NCI-H187 treated with DMSO at 0.1 percent for 48 hours (cell line): ENCODE results near the gene SERPINA5.
"Not testable (repeated sequence)": the region's sequence is repeated elsewhere in the genome, so short reads cannot be mapped to it uniquely, and the experiment has no call there.

Experiments
- DNase-seq: peaks from one replicate; lab custom pipeline; 2025; lab: John Stamatoyannopoulos, UW

SERPINA5 gene

DNA sequence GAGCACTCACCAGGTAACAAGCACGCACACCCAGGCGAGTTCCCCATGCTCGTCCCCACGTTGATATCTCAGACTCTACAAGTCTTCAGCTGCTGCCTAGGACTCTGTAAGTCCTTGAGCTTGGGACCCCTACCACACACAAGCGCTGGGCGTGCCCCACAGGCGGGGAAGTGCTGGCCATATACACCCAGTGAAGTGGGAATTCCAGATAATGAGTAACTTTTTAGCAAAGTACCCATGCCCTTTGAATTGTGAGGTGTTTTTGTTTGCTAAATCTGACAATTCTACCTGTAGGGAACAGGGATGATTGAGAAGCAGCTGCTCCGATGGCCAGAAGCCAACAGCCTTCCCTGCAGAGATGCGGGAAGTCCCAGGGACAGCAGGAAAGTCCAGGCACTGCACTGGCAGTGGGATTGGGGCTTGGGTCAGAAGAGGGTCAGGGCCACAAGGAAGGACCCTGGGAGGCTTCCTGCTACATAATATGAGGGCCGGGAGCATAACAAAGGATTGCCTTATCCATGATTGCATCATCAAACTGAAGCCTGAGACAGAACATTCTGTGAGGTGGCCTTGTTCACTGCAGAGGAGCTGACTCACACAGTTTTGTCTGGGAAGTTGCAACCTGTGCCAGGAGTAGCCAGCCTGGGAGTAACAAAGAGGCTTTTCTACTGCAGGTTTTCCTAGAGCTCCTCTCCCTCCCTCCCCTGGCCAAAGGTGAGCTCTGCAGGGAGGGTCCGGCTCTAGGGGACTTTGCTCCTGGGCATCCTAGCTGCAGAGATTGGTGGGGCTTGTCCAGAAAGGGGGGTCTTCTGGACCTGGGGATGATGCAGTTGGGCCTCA is 17.8 kb downstream of the SERPINA5 start:
- DNase-seq = no peak

DNA sequence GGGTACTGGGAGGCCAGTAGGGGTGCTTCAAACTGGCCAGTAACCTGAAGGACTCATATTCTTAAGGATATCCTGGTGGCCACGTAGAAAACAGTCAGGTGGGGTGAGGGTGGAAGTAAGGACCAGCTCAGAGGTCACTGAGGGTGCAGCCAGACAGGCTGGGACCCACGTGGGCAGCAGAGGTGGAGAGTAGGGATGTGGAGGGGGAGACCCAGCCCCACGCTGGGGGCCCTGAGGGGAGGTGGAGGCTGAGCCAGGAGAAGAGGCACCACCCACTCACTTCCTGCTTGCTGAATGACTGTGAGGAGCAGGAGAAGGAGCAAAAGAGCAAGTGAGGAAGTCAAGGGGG is 18.4 kb downstream of the SERPINA5 start:
- DNase-seq = no peak

DNA sequence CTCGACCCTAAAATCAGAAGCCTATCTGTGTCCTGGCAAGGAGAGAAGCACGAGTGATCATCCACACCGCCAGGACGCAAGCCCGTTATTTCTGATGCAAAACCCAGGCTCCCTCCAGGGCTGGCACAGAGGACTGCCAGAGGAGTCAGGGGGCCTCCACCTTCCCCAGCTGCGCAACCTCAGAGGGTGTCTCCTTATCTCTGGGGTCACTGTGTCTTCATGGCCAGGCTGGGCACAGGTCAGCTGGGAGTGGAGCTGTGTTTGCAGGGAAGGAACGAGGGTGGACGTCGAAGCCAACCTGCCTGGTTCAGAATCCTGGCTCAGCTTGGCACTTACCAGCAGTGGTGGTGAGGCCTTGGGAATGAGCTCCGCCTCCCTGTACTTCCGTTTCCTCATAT is 18.9 kb downstream of the SERPINA5 start:
- no peak for DNase-seq

DNA sequence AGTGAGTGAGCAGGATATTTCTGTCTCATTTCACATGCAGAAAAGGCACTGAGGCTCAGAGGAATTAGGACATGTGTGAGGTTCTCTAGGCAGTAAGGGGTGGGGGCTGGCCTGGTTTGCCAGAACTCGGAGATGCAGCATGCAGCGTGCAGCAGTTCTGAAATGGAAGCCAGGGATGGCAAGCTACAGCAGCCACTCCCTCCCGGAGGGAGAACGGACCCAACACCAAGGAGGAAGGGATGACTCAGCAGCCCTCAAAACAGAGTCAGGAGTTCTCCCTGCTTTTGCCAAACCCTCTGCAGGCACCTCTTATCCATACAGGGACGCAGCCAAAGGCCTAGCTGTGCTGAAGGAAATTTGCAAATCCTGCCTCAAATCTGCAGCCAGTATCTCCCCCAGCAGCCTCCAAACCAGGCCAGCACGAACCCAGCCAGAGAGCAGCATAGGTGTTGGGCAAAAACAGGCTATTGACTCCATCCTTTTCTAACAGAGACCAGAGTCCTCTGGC is 20.7 kb downstream of the SERPINA5 start:
- no peak for DNase-seq

DNA sequence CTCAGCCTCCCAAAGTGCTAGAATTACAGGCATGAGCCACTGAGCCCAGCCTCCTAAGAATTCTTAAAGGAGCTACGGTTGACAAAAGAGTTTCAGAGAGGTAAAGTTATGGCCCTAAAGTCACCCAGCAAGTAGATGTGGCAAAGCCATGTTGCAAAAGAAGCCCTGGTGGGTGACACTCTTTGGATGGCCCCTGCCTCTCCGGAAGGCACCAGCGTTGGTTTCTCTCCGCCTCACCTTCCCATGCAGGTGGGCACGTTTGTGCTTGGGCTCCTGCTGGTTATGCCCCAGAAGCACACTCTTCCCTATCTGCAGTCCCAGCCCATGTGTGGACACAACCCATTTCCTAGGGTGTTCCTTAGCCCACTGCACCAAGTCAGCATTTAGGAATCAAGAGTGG is 21.5 kb downstream of the SERPINA5 start:
- DNase-seq = no peak

DNA sequence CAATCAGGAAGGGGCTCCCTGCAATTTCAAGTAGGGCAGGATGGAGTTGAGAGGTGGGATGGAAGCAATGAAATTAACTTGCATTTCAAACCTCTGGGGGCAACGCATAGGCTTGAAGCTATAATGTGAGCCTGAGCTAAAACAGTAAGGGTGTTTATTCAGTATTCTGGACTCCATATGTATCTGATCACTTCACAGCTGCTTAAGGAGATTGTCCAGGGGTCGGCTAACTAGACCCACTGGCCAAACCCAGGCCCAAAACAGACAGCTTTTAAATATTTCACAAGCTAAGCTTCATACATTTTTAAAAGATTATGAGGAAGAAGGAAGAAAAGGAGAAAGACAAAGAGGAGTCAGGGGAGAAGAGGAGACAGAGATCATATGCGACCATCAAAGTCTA is 24.1 kb downstream of the SERPINA5 start:
- DNase-seq = no peak

DNA sequence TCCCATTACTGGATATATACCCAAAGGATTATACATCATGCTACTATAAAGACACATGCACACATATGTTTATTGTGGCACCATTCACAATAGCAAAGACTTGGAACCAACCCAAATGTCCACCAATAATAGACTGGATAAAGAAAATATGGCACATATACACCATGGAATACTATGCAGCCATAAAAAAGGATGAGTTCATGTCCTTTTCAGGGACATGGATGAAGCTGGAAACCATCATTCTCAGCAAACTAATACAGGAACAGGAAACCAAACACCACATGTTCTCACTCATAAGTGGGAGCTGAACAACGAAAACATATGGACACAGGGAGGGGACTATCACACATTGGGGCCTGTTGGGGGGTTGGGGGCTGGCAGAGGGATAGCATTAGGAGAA is 27.7 kb downstream of the SERPINA5 start:
- not testable (repeated sequence) for DNase-seq

DNA sequence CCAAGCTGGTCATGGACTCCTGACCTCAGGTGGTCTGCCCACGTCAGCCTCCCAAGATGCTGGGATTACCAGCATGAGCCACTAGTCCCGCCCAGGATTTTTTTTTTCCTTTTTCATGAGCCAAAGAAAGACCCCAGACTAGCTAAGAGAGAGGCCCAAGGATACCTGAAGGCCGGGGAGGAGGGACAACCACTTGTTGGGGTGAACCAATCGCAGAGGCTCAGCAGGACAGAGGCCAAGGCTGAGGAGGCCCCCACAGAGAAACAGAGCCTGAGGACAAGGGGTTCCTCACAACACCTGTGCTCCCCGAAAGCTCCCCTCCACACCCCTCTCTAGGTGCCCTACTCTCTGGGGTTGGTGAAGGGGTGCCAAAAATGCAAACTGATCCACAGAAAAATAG is 30.0 kb downstream of the SERPINA5 start:
- DNase-seq = no peak

DNA sequence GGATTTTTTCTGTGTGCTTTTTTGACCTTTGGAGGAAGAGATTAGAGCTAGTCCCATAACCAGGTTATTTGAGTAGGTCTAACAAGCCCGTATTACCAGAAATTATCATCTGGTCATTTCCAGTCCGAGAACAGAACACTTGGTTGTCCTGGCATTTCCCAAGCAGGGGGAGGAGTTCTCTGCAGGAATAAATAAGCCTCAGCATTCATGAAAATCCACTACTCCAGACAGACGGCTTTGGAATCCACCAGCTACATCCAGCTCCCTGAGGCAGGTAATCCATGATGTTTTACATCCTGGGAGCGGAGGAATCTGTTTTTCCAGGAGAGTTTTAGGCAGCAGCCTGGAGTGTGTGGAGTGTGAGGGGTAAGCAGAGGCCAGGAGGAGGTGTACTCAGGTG is 30.9 kb downstream of the SERPINA5 start, which contains the start of gene SERPINA3:
TSS of gene SERPINA3 (plus strand) at position 218 of the 400 bp plus-strand sequence. CDS start 2,051 bp downstream, outside the sequence.
- DNase-seq = no peak

DNA sequence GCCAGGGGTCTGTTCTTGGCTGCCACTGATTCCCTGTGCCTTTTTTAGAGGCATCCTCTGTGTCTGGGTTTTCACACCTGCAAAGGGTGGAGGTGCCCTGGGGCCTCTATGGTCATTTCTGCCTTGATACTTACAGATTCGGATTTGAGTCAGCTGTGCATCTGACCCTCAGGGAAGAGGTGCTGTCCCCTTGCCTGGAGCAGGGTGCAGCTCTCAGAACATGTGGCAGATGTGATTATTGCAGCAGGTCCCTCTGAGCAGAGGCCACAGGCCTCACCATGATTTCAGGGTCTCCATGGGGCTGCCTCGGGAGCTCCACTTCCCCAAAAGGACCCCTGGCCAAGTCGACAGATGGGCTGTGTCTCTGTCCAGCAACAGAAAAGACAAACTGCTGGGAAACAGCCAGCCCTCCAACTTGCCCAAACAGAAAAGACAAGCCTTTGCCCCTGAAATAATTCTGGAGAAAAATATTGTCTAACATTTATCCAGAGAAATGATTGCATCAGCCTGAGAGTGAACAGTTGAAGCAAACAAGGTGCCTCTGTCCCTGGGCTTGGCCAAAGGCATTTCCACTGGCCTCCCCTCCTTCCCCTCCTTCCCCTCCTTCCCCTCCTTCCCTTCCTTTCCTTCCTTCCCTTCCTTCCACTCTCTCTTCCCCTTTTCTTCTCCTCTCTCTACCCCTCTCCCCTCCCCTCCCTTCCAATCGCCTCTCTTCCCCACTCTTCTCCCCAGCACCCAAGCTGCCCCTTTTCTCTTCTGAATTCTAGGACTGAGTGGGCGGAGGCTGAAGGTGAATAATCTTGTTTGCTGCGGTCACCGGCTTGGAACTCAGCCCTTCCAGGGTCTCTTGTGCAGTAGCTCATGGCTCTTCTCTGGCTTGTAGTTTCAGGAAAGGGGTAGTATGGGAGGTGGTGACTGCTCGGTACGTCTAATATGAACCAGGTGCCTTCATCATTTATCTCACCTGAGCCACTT is 31.6 kb downstream of the SERPINA5 start:
- no peak for DNase-seq

DNA sequence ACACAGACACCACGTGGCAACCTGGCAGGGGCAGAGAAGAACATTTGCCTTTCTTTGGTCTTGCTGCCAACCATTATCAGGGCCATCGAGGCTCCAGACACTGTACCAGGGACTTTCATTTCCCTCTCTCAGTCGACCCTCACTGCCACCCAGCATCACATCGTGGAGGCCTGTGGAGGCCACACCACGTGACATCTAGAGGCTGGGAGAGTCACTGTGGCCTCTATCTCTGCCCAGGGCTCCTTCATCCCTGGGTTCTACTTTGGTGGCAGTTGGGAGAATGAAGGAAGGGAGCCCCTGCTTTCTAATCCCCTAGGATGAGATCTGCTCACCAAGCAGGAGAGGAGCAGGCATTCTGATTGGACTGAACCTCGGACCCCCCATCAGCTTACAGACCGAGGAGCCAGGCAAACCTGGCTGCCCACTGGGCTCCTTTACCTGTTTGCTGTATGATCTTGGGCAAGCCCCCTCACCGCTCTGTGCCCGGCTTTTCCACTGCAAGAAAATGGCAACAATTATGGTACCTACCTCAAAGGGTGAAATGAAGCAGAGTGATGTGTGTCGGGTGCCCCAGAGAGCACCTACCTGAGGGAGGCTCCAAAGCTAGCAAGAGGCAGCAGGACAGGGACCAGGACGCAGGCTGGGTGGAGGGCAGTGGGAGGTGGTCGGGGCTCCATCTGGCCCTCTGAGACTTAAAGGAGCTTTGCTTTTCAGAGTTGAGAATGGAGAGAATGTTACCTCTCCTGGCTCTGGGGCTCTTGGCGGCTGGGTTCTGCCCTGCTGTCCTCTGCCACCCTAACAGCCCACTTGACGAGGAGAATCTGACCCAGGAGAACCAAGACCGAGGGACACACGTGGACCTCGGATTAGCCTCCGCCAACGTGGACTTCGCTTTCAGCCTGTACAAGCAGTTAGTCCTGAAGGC is 32.8 kb downstream of the SERPINA5 start:
- no peak for DNase-seq

DNA sequence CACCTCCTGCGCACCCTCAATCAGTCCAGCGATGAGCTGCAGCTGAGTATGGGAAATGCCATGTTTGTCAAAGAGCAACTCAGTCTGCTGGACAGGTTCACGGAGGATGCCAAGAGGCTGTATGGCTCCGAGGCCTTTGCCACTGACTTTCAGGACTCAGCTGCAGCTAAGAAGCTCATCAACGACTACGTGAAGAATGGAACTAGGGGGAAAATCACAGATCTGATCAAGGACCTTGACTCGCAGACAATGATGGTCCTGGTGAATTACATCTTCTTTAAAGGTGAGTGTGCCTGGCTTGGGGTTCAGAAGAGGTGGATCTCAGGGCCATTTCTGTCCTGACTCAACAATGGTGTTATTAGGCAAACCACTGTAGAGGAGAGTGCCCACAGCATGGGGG is 33.6 kb downstream of the SERPINA5 start:
- DNase-seq = no peak

DNA sequence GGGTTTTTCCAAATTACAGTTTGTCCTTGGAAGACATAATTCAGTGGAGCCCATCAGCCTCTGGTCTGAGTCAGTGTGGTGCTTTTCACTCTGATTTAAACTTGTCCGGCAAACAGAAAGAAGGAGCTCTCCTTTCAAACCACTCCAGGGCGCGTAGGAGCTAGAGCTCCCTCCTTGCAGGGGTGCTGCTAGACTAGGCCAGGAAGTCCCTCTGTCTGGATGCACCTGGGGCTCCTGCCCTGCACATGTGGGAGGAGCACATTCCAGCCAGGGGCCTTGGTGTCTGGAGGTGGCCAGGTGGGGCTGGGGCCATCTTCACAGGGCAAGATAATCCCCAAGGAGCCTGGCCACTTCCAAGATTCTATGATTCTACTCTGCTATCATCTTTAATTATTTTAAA is 34.0 kb downstream of the SERPINA5 start:
- no peak for DNase-seq

DNA sequence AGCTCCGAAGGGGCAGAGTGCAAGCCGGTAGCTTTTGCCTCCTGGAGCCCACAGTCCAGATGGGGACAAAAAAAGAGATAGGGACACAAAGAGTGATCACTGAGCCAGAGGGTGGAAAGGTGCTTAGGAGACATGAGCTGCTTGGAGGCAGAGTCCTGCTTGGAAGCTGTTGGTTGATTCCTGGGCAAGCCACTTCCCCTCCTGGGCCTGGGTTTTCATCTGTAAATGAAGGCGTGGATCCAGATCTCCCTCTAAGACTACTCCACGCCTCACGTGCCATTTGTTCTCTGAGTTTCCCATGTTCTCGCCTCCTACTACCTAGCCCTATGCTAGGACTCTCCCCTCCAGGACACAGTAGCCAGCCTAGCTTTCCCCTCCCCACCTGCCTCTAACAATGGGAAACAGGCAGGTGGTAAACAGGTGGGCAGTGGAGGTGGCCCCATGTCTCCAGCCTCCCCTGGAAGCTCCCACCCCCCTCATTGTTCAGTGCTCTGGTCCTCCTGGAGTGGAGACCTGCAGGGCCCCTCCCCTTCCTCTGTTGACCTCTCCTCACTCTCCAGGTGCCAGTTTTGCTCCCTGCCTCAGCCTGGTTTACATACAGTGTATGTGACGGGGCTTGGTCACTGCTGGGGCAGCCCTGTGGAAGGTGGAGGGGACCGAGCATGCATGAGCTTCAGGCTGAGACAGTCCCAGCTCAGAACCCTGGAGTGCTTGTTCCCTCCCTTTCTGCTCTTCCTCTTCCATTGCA is 34.8 kb downstream of the SERPINA5 start:
- DNase-seq = no peak

DNA sequence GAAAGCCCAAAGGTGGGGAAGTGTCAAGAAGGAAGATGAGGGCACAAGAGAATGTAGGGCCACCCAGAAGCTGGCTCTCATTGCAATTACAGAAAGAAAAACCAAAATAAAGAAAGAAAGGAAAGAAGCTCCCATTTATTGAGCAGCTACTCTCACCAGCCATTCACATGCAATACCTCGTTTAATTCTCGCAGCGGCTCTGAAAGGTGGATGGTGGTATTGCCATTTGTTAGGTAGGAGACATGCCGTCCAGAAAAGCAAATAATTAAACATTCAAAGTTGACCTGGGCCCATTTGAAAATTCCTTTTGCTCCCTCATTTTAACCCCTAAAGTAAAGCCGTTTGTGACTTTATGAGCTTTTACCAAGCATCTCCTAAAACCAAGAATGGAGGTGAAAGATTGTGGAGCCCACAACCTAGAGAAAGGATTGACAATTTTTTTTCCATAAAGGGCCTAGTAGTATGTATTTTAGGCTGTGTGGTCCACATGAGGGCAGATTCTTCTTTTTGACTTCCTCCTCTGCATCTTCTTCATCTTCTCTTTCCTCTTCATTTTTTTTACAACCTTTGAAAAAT is 36.2 kb downstream of the SERPINA5 start:
- no peak for DNase-seq

DNA sequence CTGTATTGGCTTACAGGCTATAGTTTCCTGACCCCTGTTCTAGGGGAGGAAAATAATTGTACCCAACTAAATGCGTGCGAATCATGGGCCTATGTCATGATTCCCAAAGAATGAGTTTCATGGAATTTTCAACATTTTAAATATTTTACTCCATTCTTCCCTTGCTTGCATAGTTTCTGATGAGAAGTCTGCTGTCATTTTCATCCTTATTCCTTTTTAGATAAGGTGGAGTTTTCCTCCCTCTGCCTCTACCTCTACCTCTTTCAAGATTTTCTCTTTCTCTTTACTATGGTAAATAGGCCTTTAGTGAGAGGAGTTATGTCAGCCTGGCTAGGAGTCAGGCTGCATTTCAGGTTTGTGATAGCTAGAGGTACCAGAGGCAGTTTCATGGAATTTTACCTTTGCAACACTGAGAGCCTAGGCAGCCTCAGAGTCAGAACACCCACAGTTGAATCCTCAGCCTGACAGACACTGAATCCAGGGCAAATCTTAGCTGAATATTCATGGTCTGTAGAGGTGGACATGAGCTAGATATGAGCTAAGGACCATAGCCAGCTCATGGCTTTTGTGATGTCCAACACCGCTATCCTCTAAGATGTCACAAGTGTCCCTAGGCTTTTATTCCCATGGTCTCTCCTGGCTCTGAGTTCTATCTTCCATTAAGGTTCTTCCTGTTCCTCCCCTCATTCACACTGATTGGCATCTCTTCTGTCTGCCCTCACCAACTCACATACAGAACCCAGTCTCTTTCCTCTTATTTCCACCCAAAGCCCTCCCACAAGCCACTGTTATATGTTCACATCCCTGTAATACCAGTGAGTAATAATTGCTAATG is 37.0 kb downstream of the SERPINA5 start:
- DNase-seq = no peak

DNA sequence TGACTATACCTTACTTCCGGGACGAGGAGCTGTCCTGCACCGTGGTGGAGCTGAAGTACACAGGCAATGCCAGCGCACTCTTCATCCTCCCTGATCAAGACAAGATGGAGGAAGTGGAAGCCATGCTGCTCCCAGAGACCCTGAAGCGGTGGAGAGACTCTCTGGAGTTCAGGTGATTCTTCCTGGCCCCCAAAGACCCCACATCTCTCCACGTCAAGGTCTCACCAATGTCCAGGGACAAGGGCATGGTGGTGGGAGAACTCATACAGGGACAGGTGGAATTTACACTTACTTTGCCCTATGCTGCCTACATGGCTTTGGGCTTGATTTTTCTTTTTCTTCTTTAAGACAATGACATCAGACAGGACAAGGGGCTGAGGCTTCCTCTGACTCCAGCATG is 38.1 kb downstream of the SERPINA5 start:
- no peak for DNase-seq

DNA sequence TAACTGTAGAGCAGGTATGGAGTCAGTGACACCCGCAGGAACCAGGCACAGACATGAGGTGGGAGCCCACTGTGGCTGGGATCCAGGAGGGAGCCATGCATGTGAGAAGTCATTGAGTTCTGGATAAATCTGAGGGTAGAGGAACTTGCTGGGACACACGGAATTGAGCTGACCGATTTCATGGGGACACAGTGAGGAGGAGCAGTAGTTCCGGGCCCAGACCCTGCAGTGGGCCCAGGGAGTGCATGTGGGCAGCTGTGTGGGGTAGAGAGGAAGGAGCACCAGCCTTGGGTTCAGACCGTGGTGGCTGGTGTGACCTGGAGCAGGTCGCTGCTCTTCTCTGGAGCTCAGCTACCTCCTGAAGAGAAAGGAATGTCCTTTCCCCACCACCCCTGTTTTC is 39.4 kb downstream of the SERPINA5 start:
- no peak for DNase-seq

DNA sequence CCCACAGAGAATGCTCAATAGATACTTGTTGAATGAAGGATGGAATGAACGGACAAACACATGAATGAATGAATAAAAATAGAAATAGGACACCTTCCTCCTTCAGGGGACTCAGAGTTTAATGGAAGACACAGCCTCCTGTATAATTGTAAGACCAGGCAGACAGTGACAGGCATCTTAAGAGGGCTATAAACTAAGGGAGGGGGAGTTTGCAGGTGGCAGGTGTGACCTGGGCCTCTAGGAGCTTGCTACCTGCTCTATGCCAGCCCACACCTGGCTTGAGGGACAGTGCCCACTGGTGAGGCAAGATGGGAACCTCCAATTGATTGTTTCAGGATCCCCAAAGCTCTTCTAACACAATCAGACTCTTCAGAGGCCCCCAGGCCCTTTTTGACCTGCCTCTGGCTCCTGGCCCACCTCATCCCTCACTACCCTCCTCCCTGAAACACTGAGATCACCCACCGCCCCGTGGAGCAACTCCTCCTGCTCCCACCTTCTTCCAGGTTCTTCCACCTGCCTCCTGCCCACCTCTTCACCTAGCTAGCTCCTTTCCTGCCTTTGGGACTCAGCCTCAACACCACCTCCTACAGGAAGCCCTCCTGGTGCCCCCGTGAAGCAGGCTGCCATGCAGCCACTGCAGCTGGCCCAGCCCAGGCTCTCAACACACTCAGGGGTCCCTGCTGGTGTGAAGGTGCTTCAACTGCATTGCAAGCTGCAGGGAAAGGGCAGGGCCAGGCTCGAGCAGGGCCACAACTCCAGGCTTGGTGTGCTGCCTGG is 40.3 kb downstream of the SERPINA5 start:
- no peak for DNase-seq
